ENCODE data around the gene LIMS1.
"Not testable (repeated sequence)": the region's sequence is repeated elsewhere in the genome, so short reads cannot be mapped to it uniquely, and the experiment has no call there.

LIMS1 gene

DNA sequence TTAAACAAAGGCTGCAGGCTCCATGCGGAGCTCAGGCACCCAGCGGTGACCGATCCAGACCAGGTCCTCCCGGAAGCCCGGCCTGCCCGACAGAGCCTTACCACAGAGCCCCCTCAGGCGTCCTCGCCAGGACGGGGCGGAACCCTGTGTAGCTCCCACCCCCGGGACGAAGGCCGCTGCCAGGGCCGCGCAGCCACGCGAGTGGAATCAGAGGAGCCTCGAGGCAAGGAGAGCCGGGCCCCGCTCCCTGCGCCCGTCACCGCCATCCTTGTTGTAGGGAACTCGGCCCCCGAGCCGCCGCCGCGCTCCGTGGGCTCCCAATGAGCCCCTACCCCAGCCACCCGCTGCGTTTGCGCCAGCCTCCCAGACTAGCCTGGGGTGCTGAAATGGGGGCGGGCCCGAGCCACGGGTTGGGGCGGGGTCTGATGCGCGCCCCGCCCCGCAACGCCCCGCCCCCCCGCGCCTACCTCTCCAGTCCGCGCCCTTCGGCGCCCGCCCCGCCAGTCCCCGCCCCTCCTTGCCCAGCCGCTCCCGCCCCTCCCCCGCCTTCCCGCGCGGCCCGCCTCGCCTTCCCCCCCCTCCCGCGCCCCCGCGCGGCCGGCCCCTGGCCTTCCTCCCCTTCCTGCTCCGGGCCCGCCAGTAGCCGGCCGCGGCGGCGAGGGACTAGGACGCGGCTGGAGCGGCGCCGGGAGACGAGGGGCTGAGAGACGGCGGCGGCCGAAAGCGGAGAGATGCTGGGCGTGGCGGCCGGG lies at the start of gene LIMS1:
Gene LIMS1 (plus strand): TSS at position 639 of the 752 bp plus-strand sequence. CDS start 93 bp downstream, at position 732.
- H3K9me3 Mint-ChIP-seq = no peaks in the 10 kb centered on the region
- peaks cover 58% of the 10 kb centered on the region for H3K4me1 Mint-ChIP-seq
- H3K4me3 Mint-ChIP-seq = peak within 1 kb of the TSS; percentile 93
- no peaks in the 10 kb centered on the region for H3K36me3 Mint-ChIP-seq (ENCODE audit: low read depth)
- H3K27me3 Mint-ChIP-seq (ENCODE audit: low read depth, poor library complexity) = no peaks in the 10 kb centered on the region
- TF ChIP-seq, protein P1, sequence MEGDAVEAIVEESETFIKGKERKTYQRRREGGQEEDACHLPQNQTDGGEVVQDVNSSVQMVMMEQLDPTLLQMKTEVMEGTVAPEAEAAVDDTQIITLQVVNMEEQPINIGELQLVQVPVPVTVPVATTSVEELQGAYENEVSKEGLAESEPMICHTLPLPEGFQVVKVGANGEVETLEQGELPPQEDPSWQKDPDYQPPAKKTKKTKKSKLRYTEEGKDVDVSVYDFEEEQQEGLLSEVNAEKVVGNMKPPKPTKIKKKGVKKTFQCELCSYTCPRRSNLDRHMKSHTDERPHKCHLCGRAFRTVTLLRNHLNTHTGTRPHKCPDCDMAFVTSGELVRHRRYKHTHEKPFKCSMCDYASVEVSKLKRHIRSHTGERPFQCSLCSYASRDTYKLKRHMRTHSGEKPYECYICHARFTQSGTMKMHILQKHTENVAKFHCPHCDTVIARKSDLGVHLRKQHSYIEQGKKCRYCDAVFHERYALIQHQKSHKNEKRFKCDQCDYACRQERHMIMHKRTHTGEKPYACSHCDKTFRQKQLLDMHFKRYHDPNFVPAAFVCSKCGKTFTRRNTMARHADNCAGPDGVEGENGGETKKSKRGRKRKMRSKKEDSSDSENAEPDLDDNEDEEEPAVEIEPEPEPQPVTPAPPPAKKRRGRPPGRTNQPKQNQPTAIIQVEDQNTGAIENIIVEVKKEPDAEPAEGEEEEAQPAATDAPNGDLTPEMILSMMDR (IDR thresholded peaks at IDR 0.05) = no peak
- peak; percentile 94 for DNase-seq
- H3K27ac Mint-ChIP-seq = peak within 1 kb of the TSS; percentile 98

- Mint-ChIP-seq H3K4me1 (no peaks in the 10 kb centered on the region), H3K27me3 (ENCODE audit: low read depth, poor library complexity) (no peaks in the 10 kb centered on the region), H3K27ac (no peak overlapping the region), H3K9me3 (peaks cover 16% of the 10 kb centered on the region), H3K36me3 (ENCODE audit: low read depth) (peaks cover 63% of the 10 kb centered on the region), H3K4me3 (no peak overlapping the region)
- TF ChIP-seq, protein P1 (IDR thresholded peaks at IDR 0.05) = no peak
- no peak for DNase-seq
Measured at GRCh38 chr2:108485253-108485652, 49.0 kb upstream of the LIMS1 start.

GRCh38 chr2:108490506-108491122 lies 43.7 kb upstream of the LIMS1 start:
- H3K4me1 Mint-ChIP-seq = no peaks in the 10 kb centered on the region
- peaks cover 47% of the 10 kb centered on the region for H3K36me3 Mint-ChIP-seq (ENCODE audit: low read depth)
- H3K27me3 Mint-ChIP-seq (ENCODE audit: low read depth, poor library complexity) = no peaks in the 10 kb centered on the region
- no peak for DNase-seq
- H3K4me3 Mint-ChIP-seq = no peak overlapping the region
- TF ChIP-seq, protein P1 (IDR thresholded peaks at IDR 0.05) = no peak
- H3K27ac Mint-ChIP-seq = no peak overlapping the region
- H3K9me3 Mint-ChIP-seq = no peaks in the 10 kb centered on the region

- H3K27ac Mint-ChIP-seq = no peak overlapping the region
- no peak overlapping the region for H3K4me3 Mint-ChIP-seq
- no peak for DNase-seq
- no peaks in the 10 kb centered on the region for H3K27me3 Mint-ChIP-seq (ENCODE audit: low read depth, poor library complexity)
- no peaks in the 10 kb centered on the region for H3K4me1 Mint-ChIP-seq
- H3K36me3 Mint-ChIP-seq (ENCODE audit: low read depth) = peaks cover 46% of the 10 kb centered on the region
- TF ChIP-seq, protein P1 (IDR thresholded peaks at IDR 0.05) = no peak
- no peaks in the 10 kb centered on the region for H3K9me3 Mint-ChIP-seq
Measured at GRCh38 chr2:108491848-108492247, 42.4 kb upstream of the LIMS1 start.

DNA sequence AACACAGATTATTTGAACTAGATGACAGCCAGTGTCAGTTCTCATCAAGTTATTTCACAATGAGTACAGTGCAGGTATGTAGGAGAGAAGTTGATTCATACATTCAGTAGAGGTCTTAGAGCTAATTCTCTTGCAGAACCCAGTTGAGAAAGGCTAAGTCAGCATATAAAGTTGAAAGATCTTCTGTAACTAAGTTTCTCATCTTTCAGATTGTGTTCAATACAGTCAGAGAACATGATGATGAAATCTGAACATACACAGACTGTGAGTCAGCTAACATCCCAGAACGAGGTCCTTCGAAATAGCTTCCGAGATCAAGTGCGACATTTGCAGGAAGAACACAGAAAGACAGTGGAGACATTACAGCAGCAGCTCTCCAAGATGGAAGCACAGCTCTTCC lies 41.9 kb upstream of the LIMS1 start:
- H3K27ac Mint-ChIP-seq = peak overlapping the region; percentile 62
- H3K4me3 Mint-ChIP-seq = no peak overlapping the region
- no peaks in the 10 kb centered on the region for H3K27me3 Mint-ChIP-seq (ENCODE audit: low read depth, poor library complexity)
- H3K4me1 Mint-ChIP-seq = no peaks in the 10 kb centered on the region
- H3K36me3 Mint-ChIP-seq (ENCODE audit: low read depth) = peaks cover 46% of the 10 kb centered on the region
- no peak for DNase-seq
- TF ChIP-seq, protein P1 (IDR thresholded peaks at IDR 0.05) = no peak
- no peaks in the 10 kb centered on the region for H3K9me3 Mint-ChIP-seq

DNA sequence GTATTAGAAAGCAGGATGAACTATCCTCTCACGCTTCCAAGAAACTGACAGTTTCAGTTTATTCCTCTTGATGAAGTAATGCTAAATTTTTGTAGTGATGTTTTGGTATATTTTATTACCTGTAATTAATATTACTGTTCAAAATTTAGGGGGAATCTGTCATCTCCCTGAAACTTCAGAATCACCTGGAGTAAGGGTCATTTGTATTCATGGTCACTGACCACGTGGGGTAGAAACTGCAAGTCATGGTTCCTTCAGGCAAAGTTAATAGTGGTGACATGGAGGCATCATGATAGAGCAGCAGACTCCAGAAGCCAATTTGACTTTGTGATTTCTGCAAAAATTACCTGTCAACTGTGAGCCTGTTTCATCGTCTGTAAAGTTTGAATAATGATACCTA lies 38.1 kb upstream of the LIMS1 start:
- H3K36me3 Mint-ChIP-seq (ENCODE audit: low read depth) = peaks cover 56% of the 10 kb centered on the region
- not testable (repeated sequence) for H3K9me3 Mint-ChIP-seq; H3K27me3 Mint-ChIP-seq (ENCODE audit: low read depth, poor library complexity); H3K27ac Mint-ChIP-seq; H3K4me3 Mint-ChIP-seq; H3K4me1 Mint-ChIP-seq; DNase-seq

- not testable (repeated sequence) for DNase-seq; H3K4me1 Mint-ChIP-seq; H3K27ac Mint-ChIP-seq; H3K4me3 Mint-ChIP-seq; H3K27me3 Mint-ChIP-seq (ENCODE audit: low read depth, poor library complexity)
- peaks cover 78% of the 10 kb centered on the region for H3K36me3 Mint-ChIP-seq (ENCODE audit: low read depth)
- peaks cover 18% of the 10 kb centered on the region for H3K9me3 Mint-ChIP-seq
Measured at GRCh38 chr2:108507620-108508019, 26.6 kb upstream of the LIMS1 start.

DNA sequence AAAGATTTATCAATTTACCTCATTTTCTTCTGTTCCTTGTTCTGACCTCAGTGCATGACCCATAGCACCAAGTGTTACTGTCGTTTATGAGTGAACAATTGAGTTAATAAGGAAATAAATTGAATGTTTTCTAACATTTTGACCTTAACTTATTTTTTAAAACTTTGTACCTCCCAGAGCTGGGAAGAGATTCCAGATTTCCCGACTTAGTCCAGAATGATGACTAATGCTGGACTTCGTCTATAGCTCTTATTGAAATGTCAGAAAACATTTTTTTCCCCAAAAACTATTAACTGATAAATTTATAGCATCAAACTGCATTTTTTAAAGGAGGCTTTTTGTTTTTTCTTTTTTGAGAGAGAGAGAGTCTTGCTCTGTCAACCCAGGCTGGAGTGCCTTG lies 21.8 kb upstream of the LIMS1 start:
- not testable (repeated sequence) for H3K4me3 Mint-ChIP-seq; H3K9me3 Mint-ChIP-seq; H3K27ac Mint-ChIP-seq; H3K4me1 Mint-ChIP-seq; DNase-seq; H3K27me3 Mint-ChIP-seq (ENCODE audit: low read depth, poor library complexity)
- peaks cover 47% of the 10 kb centered on the region for H3K36me3 Mint-ChIP-seq (ENCODE audit: low read depth)

- Mint-ChIP-seq H3K36me3 (ENCODE audit: low read depth) (peaks cover 55% of the 10 kb centered on the region), H3K9me3 (peaks cover 24% of the 10 kb centered on the region)
- not testable (repeated sequence) for H3K27me3 Mint-ChIP-seq (ENCODE audit: low read depth, poor library complexity); DNase-seq; H3K27ac Mint-ChIP-seq; H3K4me1 Mint-ChIP-seq; H3K4me3 Mint-ChIP-seq
Measured at GRCh38 chr2:108514478-108514877, 19.8 kb upstream of the LIMS1 start.

Data from nephron progenitor cell (in vitro differentiated cells).